Fibroblast of skin of scalp (primary cell): Measurements from ENCODE around the gene IBA57.
"Not testable (repeated sequence)": the region's sequence is repeated elsewhere in the genome, so short reads cannot be mapped to it uniquely, and the experiment has no call there.

Experiments
- DNase-seq: peaks from one replicate; pipeline ENCODE4 v3.0.0-alpha.2; 2013

IBA57 gene

DNA sequence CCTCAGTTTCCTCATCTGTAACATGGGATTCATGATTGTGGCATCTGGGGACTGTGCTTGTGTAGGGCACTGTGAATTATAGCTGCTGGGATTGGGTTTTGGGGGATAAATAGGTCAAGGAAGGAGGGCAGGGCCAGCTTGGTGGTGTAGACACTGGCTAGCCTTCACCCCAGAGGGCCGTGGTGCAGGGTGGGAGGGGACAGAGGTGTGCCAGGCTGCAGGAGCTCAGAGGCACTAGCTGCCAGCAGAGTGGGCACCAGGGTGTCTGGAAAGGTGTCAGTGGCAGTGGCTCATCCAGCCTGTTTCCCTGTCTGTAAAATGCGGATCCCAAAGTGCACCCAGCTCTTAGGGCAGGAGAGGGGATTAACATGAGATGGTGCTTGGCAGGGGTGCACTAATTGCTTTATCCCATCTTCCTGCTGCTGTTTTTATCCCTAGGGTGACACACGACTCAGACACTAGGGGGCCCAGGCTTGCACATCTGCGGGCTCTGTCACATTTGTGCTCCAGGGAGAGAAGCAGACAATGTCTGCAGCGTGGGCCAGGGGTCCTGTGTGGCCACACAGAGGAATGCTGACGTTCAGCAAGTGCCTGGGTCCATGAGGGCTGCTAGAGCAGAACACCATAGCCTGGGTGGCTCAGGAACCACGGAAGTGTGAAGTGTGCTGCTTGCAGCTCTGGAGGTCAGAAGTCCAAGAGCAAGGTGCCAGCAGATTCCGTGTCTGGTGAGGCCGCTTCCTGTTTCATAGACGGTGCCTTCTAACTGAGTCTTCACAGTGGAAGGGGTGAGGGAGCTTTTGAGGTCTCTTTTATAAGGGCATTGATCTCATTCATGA, 61.6 kb downstream of the IBA57 start:
- peak; percentile 17 for DNase-seq

DNA sequence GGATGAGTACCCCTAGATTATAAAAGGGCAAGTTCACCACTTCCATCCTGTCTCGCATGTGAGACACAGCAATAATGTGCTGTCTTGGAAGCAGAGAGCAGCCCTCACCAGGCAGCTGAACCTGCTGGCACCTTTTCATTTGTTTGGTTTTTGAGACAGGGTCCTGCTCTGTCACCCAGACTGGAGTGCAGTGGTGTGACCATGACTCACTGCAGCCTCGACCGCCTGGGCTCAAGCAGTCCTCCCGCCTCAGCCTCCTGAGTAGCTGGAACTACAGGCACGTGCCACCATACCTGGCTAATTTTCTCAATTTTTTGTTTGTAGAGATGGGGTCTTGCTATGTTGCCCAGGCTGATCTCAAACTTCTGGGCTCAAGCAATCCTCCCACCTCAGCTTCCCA, 62.5 kb downstream of the IBA57 start:
- DNase-seq: not testable (repeated sequence)

DNA sequence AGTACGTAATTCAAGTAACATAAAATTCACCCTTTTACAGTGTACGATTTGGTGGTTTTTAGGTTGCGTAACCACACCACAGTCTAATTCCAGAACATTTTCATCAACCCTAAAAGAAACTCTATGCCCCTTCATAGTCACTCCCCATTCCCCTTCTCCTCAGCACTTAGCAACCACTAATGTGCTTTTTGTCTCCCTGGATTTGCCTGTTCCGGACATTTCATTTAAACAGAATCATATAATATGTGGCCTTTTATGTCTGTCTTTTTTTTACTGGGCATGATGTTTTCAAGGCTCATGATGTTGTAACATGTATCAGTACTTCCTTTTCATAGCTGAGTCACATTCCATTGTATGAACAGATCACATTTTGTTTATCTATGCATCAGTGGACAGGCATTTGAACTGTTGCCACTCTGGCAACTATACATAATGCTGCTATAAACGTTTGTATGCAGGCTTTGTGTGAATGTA, 63.0 kb downstream of the IBA57 start:
- DNase-seq: peak; percentile 84

DNA sequence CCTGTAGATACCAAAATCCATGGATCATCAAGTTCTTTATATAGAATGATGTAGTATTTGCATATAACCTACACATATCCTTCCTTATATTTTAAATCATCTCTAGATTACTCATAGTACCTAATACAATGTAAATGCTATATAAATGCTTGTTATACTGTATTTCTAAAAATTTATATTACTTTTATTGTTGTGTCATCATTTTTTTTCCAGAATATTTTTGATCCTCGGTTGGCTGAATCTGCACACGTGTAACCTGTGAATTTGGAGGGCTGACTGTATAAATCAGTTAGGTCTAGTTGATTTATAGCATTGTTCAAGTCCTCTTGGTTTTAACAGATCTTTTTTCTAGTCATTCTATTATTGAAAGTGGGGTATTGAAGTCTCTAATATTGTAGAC, 65.6 kb downstream of the IBA57 start:
- no peak for DNase-seq
